HT1080 (cell line): ENCODE results near the gene TET3. TPM values are rescaled to one million over a fixed set of nuclear protein-coding genes. Genes with fewer than 3 reads are reported as not detected.
"Not testable (repeated sequence)": the region's sequence is repeated elsewhere in the genome, so short reads cannot be mapped to it uniquely, and the experiment has no call there.

Experiments used
- DNase-seq: peaks from one replicate; pipeline ENCODE4 v3.0.0-alpha.2; 2015; ENCODE audit warnings: low read depth
- polyA plus RNA-seq, 2 experiments: library from polyadenylated mRNA; depleted of rRNA; stranded (reverse); fragments of >200 nt; gene quantifications; 2 replicates each; pipeline ENCODE4 v1.2.3, GENCODE V29; 2015
- total RNA-seq: library from RNA; depleted of rRNA; stranded (reverse); fragments of >200 nt; shearing (Covaris generic); gene quantifications from 2 replicates; pipeline ENCODE4 v1.2.3, GENCODE V29; 2014; rRNA removed

The TET3 gene
- 3.1 and 4.4 TPM in 2 replicates for total RNA-seq
- polyA plus RNA-seq (2015; cell fraction: cytosol; rRNA removed) = 2.5 and 3.5 TPM in 2 replicates
- polyA plus RNA-seq (2015; cell fraction: nucleus; rRNA removed) = 8.7 and 9.4 TPM in 2 replicates

DNA sequence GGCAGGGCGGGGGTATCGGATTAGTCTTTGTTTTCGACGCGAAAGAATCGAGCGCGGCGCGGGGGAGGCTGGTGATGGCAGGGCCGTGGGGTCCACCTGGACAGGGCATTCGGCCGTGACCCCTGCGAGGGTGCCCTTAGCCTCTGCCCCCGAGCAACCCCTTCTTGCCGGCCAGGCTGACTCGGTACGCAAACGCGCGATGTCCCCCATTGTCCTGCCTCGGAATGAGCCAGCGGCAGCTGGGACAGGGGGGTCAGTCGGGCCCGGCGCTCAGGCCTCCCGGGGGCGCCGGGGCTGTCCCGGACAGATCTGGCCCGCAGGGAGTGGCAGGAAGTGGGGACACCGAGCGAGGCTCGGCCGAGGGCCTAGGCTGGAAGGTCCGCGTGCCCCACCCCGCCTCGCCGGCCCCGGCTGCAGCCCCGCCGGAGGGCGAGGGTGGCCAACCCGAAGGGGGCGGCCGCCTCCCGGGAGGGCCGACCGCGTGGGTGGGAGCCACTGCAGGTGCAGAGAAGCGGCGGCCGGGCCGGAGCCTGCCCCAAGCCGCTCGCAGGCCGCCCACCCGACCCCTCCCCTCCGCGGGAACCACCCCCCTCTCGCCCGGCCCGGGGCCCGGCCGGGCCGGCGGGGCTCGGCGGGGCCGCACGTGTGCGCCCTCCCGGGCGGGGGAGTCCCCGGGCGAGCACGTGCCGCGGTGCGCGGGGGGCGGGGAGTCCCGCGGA is at the start of gene TET3:
Gene TET3, plus strand, starts transcription at position 708 of the 719 bp plus-strand sequence. CDS start 1,494 bp downstream, outside the sequence.
- no peak for DNase-seq

DNA sequence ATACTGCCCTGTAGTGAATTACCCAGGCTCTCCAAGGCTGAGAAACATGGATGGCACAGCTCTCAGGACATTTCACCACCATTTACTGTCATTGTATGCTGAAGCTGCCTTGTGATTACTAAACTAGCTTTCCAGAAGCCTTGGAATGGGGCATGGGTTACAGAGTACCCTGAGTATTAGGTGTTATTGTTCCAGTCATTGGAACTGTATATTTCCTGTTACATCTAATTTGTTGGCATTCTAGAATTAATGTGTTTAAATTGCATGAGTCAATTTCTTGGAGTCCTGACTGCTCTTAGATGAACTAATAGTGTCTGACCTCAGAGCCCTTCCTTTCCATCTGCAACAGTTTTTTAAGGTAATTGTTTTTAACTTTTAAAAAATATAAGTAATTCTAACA is 49.1 kb upstream of the TET3 start:
- no peak for DNase-seq

DNA sequence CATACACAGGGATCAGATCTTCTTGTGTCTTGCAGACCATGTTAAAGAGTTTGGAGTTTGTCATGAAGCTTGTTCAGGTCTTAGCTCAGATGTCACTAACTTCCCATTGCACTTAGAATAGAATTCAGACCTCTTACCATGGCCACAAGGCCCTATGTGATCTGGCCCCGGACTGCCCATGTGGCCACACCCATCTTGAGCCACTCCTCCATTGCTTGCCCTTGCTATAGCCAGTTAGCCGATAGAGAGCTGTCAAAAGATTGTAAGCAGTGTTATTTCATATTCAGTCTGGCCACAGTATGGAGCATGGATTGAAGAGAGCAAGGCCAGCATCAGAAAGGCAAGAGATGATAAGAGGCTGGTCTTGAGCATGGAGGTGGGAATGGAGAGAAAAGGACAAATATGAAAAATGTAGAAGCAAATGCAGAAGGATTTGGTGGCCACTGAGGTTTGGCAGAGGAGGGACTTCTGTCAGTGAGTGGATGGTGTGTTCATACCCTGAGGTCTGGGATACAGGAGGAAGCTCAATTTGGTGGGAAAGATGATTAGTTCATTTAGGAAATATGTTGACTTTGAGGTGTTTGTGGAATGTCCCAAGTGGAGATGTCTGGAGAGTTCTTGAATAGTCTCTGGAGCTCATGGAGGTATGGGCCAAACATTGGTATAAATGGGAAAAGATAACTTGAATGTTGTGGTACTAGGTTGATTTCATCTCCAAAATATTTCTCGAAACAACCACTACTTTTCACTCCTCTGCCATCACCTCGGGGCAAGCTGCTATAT is 47.4 kb upstream of the TET3 start:
- no peak for DNase-seq

DNA sequence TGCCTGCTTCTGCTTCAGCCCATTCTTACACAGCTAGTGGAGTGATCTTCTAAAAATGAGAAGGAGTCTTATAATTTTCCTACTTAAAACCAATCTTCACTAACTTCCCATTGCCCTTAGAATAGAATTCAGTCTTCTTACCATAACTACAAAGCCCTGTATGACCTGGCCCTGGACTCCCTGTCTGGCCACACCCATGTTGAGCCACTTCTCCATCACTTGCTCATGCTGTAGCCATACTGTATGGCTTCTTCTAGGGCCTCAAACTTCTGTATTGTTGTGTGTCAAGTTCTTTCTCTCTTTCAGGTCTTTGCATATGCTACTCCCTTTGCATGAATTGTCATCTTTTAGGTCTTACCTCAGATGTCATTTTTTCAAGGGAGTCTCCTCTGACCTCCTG is 46.8 kb upstream of the TET3 start:
- DNase-seq = no peak

DNA sequence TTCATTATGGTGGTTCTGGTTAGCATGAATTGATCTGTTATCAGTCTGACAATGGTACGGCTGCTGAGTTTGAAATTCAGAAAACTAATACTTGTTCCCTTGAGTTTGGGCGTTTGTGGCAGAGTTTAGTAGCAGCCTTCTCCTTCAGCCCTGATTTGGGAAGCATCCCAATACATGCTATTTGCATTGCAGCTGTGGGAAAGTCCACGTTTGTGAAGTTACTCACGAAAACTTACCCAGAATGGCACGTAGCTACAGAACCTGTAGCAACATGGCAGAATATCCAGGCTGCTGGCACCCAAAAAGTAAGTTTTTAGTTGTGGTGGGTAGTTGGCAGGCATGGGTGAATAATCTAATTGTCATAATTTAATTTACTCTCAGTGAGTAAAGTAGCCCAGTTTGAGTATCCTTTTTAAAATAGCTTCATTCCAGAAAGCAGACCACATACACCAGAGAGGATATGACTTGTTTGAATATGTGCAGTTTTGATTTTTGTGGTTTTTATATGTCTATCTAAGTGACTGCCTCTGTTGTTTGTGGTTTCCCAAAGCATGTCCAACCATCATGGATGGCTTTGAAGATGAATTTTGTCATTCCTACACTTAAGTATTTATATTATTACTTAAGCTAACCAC is 45.9 kb upstream of the TET3 start:
- DNase-seq = peak; percentile 85

DNA sequence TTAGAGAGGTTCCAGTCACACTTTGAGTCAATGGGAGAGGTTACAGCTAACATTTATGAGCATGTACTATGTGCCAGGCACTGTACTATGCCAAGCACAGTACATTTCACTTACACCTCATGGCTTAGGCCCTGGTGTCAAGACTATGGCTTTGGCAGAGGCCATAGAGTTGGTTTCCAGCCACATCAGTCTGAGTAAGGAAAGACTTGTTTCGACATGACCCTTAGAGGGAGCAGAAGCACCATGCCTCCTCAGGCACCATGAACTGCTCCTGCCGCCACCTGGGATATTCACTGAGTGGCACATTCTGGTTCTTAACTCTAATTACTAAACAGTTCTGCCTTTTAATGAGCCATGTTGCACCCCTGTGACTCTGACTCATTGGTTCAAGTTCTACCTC is 45.3 kb upstream of the TET3 start:
- peak; percentile 46 for DNase-seq

DNA sequence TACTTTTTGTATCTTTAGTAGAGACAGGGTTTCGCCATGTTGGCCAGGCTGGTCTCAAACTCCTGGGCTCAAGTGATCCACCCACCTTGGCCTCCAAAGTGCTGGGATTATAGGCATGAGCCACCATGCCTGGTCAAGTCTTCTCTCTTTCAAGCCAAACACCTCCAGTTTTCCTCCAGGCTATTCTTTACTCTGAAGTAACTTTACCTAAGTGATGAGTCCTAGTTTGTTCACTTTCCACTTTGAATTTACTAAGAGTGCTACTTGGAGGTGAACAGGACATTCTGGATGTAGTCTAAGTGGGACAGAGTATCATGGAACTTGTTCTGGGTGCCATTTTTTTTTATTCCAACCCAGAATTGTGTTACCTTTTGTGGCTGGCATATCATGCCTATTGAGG is 44.6 kb upstream of the TET3 start:
- not testable (repeated sequence) for DNase-seq

DNA sequence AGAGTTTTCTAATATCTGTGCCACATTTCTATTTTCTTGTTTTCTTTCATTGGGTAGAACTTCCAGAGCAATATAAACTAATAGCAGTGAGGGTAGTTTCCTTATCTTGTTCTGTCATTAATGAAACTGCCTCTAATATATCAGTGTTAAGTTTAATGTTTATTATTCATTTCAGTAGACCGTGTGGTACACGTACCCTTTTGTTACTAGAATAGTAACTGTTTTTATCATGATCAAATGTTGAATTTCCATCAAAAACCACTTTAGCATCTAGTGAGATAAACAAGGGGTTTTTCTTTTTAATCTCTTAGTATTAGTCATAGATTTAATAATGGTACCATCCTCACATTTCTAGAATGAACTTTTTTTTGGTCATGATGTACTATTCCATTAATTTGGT is 42.0 kb upstream of the TET3 start:
- no peak for DNase-seq

DNA sequence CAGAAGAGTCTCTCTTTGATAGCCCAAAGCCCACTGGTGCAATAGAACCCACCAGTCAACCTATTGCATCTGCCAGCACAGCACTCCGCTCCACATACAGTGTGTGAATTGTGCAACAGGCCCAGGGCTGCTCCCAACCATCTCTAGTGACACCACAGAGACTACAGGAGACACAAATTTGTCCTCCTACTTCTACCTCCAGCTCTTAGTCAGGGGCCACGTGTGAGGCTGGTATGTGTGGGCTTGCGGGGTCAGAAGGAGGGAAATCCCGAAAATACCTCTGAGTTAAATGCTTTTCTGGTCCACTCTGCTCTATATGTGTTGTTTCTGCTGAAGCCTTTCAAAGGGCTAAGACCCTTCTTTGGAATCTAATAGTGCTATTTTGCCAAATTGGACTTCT is 40.0 kb upstream of the TET3 start:
- no peak for DNase-seq

DNA sequence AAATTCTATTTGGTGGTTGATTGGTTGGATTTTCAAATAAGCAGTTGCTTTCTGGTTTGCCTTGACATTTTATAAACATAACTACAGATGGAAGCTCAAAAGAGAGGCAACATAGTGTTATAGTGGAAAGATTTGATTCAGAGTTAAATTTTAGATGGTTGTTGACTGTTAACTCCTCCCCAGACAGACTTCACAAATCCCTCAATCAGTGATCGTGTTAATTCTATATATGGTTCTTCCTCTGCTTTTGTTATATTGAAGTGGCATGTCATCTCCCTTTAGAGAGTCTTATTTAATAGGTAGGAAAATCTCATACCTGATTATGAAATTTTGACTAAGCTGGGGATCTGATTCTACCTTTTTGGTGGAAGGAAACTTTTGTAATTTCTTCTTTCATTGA is 38.5 kb upstream of the TET3 start:
- no peak for DNase-seq

DNA sequence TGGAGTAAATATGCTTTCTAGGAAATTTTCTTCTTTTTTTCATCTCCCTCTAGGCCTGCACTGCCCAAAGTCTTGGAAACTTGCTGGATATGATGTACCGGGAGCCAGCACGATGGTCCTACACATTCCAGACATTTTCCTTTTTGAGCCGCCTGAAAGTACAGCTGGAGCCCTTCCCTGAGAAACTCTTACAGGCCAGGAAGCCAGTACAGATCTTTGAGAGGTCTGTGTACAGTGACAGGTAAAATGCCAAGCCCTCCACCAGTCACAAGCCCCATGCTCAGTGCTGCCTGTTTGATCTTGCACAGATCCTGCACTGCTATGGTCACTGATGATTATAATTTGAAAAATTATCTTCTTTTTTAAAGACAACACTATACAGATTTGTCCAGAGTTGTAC is 38.0 kb upstream of the TET3 start:
- DNase-seq = no peak

DNA sequence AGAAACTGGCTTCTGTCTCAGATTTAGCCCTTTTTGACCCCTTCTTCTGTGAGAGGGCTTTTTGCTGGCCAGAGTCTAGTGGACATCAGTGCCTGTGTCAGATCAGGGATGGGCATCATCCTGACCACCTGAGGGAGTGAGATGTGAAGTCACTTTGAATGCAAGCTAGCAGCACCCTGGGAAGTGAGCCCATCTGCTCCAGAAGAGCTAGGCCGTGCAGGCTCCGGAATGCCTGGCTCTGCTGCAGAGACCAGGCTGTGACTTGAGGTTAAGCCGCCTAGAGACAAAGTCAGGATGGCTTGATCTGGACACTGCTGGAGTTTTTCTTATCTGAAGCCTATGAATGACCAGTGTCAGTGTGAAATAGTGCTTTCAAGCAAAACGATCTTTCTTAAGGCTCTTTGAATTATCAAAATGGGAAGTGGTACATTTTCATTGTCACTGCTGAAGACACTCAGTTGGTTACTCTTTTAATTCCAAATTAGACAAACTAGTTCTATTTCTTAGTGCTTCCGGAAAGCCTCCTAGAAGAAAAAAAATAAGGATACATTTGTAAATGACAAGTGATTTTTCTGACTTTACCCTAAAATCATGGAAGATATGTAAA is 37.2 kb upstream of the TET3 start:
- DNase-seq = no peak

DNA sequence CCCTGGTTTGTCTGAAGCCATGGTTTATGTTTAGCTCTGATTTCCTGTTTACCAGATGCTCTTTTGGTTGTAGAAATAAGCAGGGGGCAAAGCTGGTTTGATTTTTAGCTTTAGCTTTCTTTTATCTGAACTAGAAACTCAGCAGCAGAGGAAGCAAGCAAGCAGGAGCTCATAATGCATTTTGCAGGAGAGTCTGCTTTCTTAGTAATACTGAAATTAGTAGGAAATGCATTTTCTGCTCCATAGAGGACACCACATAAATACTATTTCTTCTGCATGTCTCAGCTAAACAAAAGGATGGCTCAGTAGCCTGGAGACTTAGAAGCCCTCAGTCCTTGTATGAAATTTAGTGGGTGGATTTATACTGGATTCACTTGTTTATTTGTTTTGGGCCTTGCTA is 34.9 kb upstream of the TET3 start:
- no peak for DNase-seq

DNA sequence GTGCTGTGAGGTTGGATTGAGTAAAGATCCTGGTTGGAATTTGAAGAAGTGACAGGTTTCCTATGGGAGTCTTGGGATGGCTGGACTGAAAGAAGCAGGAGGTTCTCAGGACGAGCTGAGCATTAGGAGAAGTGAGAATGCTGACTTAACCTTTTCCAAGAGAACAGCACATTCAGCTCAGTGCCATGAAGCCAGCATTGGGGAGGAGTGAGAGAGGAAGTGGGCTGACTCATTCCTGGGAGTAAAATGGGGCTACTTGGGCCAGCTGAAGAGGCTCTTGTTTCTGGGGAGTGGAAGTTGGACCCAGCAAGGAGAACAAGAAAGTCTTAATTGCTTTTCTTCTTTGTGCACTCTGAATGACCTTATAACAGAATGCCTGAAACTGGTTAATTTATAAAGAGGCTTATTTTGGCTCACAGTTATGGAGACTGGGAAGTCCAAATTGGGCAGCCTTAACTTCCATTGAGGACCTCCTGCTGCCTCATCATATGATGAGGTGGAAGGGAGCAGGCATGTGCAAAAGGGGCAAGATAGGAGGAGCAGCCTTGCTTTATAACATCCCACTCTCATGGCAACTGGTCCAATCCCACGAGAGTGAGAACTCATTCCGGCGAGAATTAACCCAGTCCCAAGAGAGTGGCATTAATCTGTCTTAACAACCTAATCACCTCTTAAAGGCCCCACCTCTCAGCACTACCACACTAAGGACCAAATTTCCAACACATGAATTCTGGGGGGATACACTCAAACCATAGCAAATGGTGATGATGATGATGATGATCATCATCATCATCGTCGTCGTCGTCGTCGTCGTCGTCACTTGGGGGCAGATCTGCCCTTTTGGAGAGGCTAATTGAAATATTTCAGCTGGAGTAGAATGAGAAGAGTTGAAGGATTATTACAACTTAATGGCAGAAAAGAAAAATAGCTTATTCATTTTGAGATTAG is 31.9 kb upstream of the TET3 start:
- peak; percentile 77 for DNase-seq

DNA sequence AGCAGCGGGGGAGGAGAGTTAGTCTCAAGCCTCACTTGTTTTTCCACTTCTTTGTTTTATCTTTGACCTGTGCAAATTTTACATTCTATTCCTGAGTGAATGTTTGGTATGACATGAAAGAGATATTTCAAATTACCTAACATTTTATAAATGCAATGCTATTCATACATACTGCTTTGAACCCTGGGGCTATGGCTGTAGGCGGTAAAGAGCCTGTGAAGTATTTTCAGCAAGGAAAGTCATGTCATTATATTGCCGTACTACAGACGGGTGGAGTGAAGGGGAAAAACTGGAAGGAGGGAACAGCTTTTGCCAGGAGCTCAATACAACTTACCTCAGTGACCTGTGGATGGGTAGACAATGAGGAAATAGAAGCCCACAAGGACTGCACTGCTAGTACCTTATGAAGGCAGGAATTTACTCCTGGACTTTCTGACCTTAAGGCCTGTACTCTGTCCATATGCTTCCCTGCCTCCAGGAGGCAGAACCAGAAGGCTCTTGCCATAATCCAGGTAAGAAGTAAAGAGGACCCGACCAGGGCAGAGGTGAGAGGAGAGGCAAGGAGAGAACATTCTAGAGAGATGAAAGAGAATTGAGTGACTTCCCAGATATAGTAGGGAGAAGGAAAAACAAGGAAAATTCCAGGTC is 28.4 kb upstream of the TET3 start:
- no peak for DNase-seq

DNA sequence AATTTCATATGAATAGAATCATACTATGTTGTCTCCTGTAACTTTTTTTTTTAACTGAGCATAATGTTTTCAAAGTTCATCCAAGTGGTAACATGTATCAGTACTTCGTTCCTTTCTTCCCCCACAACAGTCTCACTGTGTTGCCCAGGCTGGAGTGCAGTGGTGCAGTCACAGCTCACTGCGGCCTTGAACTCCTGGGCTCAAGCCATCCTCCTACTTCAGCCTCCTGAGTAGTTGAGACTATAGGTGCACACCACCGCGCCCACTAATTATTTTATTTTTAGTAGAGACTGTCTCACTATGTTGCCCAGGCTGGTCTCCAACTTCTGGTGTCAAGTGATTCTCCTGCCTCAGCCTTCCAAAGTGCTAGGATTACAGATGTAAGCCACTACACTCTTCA is 23.4 kb upstream of the TET3 start:
- DNase-seq = no peak

DNA sequence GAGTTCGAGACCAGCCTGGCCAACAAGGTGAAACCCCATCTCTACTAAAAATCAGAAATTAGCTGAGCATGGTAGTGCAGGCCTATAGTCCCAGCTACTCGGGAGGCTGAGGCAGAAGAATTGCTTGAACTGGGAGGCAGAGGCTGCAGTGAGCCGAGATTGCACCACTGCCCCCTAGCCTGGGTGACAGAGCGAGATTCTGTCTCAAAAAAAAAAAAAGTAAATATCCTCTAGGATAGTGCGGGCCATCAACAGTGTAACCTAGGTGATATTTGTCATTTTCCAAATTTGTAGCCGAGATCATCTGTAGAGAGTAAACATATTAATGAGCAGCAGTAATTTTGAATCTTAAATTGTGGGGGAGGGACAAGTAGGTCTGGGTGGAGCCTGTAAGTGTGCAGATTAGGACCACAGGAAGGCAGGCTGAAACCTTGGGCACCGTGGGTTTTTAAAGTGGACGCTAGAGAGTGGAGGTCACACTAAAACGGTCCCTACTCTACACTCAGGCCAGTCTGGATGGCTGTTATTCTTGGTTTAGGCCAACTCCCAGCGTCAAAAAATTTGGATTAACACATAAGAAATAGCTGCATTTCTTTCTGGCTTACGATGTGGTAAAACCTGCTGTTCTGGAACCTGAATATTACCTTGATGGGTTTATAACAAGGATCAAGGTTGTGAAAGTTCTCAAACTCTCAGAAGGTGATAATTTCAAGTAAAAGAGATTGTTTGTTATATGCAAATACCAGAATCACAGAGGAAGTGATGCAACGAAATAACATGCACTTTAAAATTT is 22.7 kb upstream of the TET3 start:
- no peak for DNase-seq

DNA sequence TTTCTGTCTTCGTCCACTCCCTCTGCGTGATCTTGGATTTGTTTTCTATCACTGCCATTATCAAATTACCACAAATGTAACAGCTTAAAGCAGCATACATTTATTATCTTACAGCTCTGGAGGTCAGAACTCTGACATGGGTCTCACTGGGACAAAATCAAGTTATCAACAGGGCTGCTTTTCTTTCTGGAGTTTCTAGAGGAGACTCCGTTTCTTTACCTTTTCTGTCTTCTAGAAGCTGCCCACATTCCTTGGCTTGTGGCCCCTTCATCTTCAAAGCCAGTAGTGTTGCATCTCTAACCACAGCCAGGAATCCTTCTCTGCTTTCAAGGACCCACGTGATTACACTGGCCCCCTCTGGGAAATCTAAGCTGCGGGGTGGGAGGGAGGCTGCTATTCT is 21.9 kb upstream of the TET3 start:
- no peak for DNase-seq

DNA sequence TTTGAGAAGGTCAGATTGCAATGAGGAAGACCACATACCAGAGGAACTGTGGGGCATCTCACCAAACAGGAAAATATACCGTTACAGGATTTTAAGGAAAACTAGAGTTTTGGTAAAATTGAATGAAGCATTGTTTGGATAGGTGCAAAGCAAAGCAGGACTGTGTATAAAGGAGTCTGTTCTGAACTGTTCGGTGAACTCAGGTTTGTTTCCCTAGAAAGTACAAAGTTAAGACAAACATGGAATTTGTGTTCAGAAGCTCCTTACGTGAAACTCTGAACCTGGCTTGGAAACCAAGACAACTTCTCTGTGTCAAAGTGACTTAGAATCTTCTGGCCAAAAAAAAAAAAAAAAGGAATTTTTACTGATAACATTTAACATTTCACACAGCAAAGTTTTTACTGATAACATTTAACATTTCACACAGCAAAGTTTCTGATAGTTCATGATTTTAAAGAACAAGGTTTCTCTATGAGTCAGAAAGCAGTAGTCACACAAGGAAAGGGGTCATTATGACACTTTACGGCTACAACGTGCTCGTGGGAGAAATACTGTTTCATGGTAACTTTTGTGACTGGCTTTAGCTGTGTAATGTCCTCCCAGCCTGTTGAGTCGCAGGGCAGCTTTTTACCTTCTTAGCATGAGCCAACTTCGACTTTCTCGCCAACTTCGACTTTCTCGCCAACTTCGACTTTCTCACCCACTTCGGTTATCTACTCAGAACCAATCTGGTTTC is 21.2 kb upstream of the TET3 start:
- DNase-seq = no peak
